Activated B cell treated with CpG ODN at 0.5 μM for 24 hours (primary cell): Measurements from ENCODE around the gene PRR4. TPM values are rescaled to one million over a fixed set of nuclear protein-coding genes. Genes with fewer than 3 reads are reported as not detected.

Source experiments
- ATAC-seq: fragments of 200-7000 bp; cut with Tn5 transposase; one replicate; pipeline ENCODE4 v1.10.0; 2021; ENCODE audit warnings: low read depth, mild to moderate bottlenecking, moderate library complexity
- CTCF ChIA-PET: fragments of 350-600 bp; sonication (Branson Sonifier 250); formaldehyde crosslinking; loops from one replicate; lab custom pipeline; 2021; ENCODE audit warnings: antibody characterized with exemption; lab: Charles Lee
- POLR2A ChIA-PET: fragments of 350-600 bp; sonication (Branson Sonifier 250); formaldehyde crosslinking; loops from one replicate; lab custom pipeline; 2021; ENCODE audit warnings: antibody characterized with exemption; lab: Charles Lee
- DNase-seq: peaks from one replicate; pipeline ENCODE4 v3.0.0; 2022
- H3K27ac Mint-ChIP-seq: one replicate; pipeline ENCODE4 v1.8.0; 2020; ENCODE audit warnings: mixed read lengths
- H3K27me3 Mint-ChIP-seq: one replicate; pipeline ENCODE4 v1.8.0; 2021; ENCODE audit warnings: mixed read lengths
- H3K36me3 Mint-ChIP-seq: one replicate; pipeline ENCODE4 v1.8.0; 2021; ENCODE audit warnings: low read depth, mixed read lengths
- H3K4me1 Mint-ChIP-seq: one replicate; pipeline ENCODE4 v1.8.0; 2021; ENCODE audit warnings: mixed read lengths
- H3K4me3 Mint-ChIP-seq: one replicate; pipeline ENCODE4 v1.8.0; 2020; ENCODE audit warnings: mild to moderate bottlenecking, mixed read lengths
- H3K9me3 Mint-ChIP-seq: one replicate; pipeline ENCODE4 v1.8.0; 2020; ENCODE audit warnings: mixed read lengths
- CTCF ChIP-seq: fragments of 200-600 bp; IDR thresholded peaks from one replicate; pipeline ENCODE4 v1.8.0; 2022; ENCODE audit warnings: antibody characterized with exemption, mild to moderate bottlenecking
- intact Hi-C: fragments of 100-400 bp; cut with micrococcal nuclease; formaldehyde crosslinking; loops from one replicate; pipeline ENCODE4 v1.15.1; 2024
- total RNA-seq: library from RNA; stranded (reverse); gene quantifications from 2 replicates; pipeline ENCODE4 v1.2.3, GENCODE V29; 2022

The PRR4 gene
- total RNA-seq, 1 donor from 2014 or later, result 3.0 TPM

GRCh38 chr12:10853776-10854175, 4.5 kb upstream of the PRR4 start:
- DNase-seq, result no peak
- Mint-ChIP-seq H3K27me3 (no peaks in the 10 kb centered on the region), H3K27ac (no peak overlapping the region), H3K4me3 (no peak overlapping the region), H3K4me1 (no peaks in the 10 kb centered on the region), H3K36me3 (peaks cover 26% of the 10 kb centered on the region), H3K9me3 (peaks cover 21% of the 10 kb centered on the region)
- ChIA-PET POLR2A (no interaction called here), CTCF (no interaction called here)
- ATAC-seq, result no peak
- no peak for TF ChIP-seq CTCF
- intact Hi-C loops, result no loop called here

- Mint-ChIP-seq H3K27ac (no peak overlapping the region), H3K4me1 (no peaks in the 10 kb centered on the region), H3K36me3 (peaks cover 15% of the 10 kb centered on the region), H3K27me3 (no peaks in the 10 kb centered on the region), H3K4me3 (no peak overlapping the region), H3K9me3 (peaks cover 4% of the 10 kb centered on the region)
- ATAC-seq (no peak), DNase-seq (no peak)
- POLR2A ChIA-PET, result no interaction called here
- intact Hi-C loops, result no loop called here
- CTCF ChIA-PET, result no interaction called here
- no peak for TF ChIP-seq CTCF
These were observed 2.1 kb upstream of the PRR4 start for GRCh38 chr12:10851243-10851858.

- intact Hi-C loops, result no loop called here
- H3K9me3 Mint-ChIP-seq, result no peaks in the 10 kb centered on the region
- no peaks in the 10 kb centered on the region for H3K27me3 Mint-ChIP-seq
- ATAC-seq (no peak), DNase-seq (no peak)
- TF ChIP-seq CTCF, result no peak
- H3K4me1 Mint-ChIP-seq, result no peaks in the 10 kb centered on the region
- ChIA-PET CTCF (no interaction called here), POLR2A (no interaction called here)
- no peak overlapping the region for H3K4me3 Mint-ChIP-seq
- peaks cover 12% of the 10 kb centered on the region for H3K36me3 Mint-ChIP-seq
- H3K27ac Mint-ChIP-seq, result no peak overlapping the region
These were observed 1.5 kb downstream of the PRR4 start for GRCh38 chr12:10847744-10848143.

GRCh38 chr12:10842862-10843261, 6.4 kb downstream of the PRR4 start:
- Mint-ChIP-seq H3K36me3 (peaks cover 10% of the 10 kb centered on the region), H3K9me3 (no peaks in the 10 kb centered on the region)

GRCh38 chr12:10838461-10838860, 10.8 kb downstream of the PRR4 start:
- Mint-ChIP-seq H3K36me3 (no peaks in the 10 kb centered on the region), H3K9me3 (no peaks in the 10 kb centered on the region), H3K4me1 (no peaks in the 10 kb centered on the region), H3K27ac (no peak overlapping the region), H3K27me3 (no peaks in the 10 kb centered on the region), H3K4me3 (no peak overlapping the region)
- TF ChIP-seq CTCF, result no peak
- CTCF ChIA-PET, result no interaction called here
- DNase-seq (no peak), ATAC-seq (no peak)
- intact Hi-C loops, result no loop called here
- POLR2A ChIA-PET, result no interaction called here

More at GRCh38 chr12:10842862-10843261, 6.4 kb downstream of the PRR4 start:
- Mint-ChIP-seq H3K27ac (no peak overlapping the region), H3K27me3 (no peaks in the 10 kb centered on the region), H3K4me3 (no peak overlapping the region), H3K4me1 (no peaks in the 10 kb centered on the region)
- no peak for ATAC-seq
- DNase-seq, result no peak
- ChIA-PET POLR2A (no interaction called here), CTCF (no interaction called here)
- TF ChIP-seq CTCF, result no peak
- intact Hi-C loops, result no loop called here
